ENCODE measurements around the gene OR56A3.

- no peak for TF ChIP-seq CTCF (IDR thresholded peaks at IDR 0.05)
- TF ChIP-seq JUND (IDR thresholded peaks at IDR 0.05) = no peak
- TF ChIP-seq NFIC (IDR thresholded peaks at IDR 0.05; ENCODE audit: borderline replicate concordance) = no peak
- no peak for TF ChIP-seq YY1 (IDR thresholded peaks at IDR 0.05; ENCODE audit: low read depth)
- TF ChIP-seq TAF1 (IDR thresholded peaks at IDR 0.05; ENCODE audit: borderline replicate concordance, low read depth, low read length) = no peak
- TF ChIP-seq RFX5 (IDR thresholded peaks at IDR 0.05; ENCODE audit: low read length) = no peak
- no peak for TF ChIP-seq FOXM1 (IDR thresholded peaks at IDR 0.05; ENCODE audit: low read depth)
- no peak for TF ChIP-seq SMC3 (IDR thresholded peaks at IDR 0.05; ENCODE audit: low read depth, low read length)
- TF ChIP-seq MXI1 (IDR thresholded peaks at IDR 0.05; ENCODE audit: low read depth, low read length) = no peak
Measured at GRCh38 chr11:5929571-5930368, 12.3 kb upstream of the OR56A3 start.

Data from SK-N-SH (cell line).